Myocyte (in vitro differentiated cells): ENCODE results near the gene ENTPD1. TPM values are rescaled to one million over a fixed set of nuclear protein-coding genes. Genes with fewer than 3 reads are reported as not detected.
"Not testable (repeated sequence)": the region's sequence is repeated elsewhere in the genome, so short reads cannot be mapped to it uniquely, and the experiment has no call there.

Experiments used
- DNase-seq: peaks from one replicate; pipeline ENCODE4 v3.0.0-alpha.2; 2012; ENCODE audit warnings: low read depth
- total RNA-seq: library from RNA; depleted of rRNA; stranded (reverse); fragments of >200 nt; gene quantifications from 2 replicates; pipeline ENCODE4 v1.2.3, GENCODE V29; 2014

Gene ENTPD1
- total RNA-seq, 1 donor from 2014 or later = 0.21 TPM

- DNase-seq = no peak
These were observed 38.2 kb downstream of the ENTPD1 start for GRCh38 chr10:95794195-95794594.

- DNase-seq = no peak
These were observed 39.6 kb downstream of the ENTPD1 start for GRCh38 chr10:95795602-95796001.

GRCh38 chr10:95796504-95796903 is 40.5 kb downstream of the ENTPD1 start:
- no peak for DNase-seq

- no peak for DNase-seq
These were observed 42.3 kb downstream of the ENTPD1 start for GRCh38 chr10:95798096-95798855.

GRCh38 chr10:95800286-95800685 is 44.3 kb downstream of the ENTPD1 start:
- DNase-seq = not testable (repeated sequence)

- DNase-seq = not testable (repeated sequence)
These were observed 50.9 kb downstream of the ENTPD1 start for GRCh38 chr10:95806687-95807380.

- DNase-seq = not testable (repeated sequence)
These were observed 52.8 kb downstream of the ENTPD1 start for GRCh38 chr10:95808705-95809308.

- DNase-seq = no peak
These were observed 53.6 kb downstream of the ENTPD1 start for GRCh38 chr10:95809370-95810197.

- DNase-seq = no peak
These were observed 54.4 kb downstream of the ENTPD1 start for GRCh38 chr10:95810198-95810976.

- no peak for DNase-seq
These were observed 57.2 kb downstream of the ENTPD1 start for GRCh38 chr10:95813054-95813685.

GRCh38 chr10:95814011-95814727 is 58.2 kb downstream of the ENTPD1 start:
- peak; percentile 29 for DNase-seq

- no peak for DNase-seq
These were observed 59.2 kb downstream of the ENTPD1 start for GRCh38 chr10:95815133-95815532.

- no peak for DNase-seq
These were observed 59.8 kb downstream of the ENTPD1 start for GRCh38 chr10:95815701-95816240.

GRCh38 chr10:95818010-95818409 is 62.0 kb downstream of the ENTPD1 start:
- DNase-seq = no peak

GRCh38 chr10:95818668-95819067 is 62.7 kb downstream of the ENTPD1 start:
- peak; percentile 35 for DNase-seq

GRCh38 chr10:95819620-95820329 is 63.8 kb downstream of the ENTPD1 start:
- no peak for DNase-seq

GRCh38 chr10:95820363-95820762 is 64.4 kb downstream of the ENTPD1 start:
- no peak for DNase-seq

GRCh38 chr10:95821720-95822119 is 65.8 kb downstream of the ENTPD1 start:
- DNase-seq = no peak
